NCI-H2227 (cell line): Measurements from ENCODE around the gene CALD1.

Experiments used
- DNase-seq: peaks from one replicate; lab custom pipeline; 2025; ENCODE audit not compliant: unreplicated experiment; lab: John Stamatoyannopoulos, UW

Gene CALD1

GRCh38 chr7:134993877-134994456 is 214.5 kb downstream of the CALD1 start:
- no peak for DNase-seq

GRCh38 chr7:134995239-134996096 is 216.0 kb downstream of the CALD1 start:
- DNase-seq: no peak

DNA sequence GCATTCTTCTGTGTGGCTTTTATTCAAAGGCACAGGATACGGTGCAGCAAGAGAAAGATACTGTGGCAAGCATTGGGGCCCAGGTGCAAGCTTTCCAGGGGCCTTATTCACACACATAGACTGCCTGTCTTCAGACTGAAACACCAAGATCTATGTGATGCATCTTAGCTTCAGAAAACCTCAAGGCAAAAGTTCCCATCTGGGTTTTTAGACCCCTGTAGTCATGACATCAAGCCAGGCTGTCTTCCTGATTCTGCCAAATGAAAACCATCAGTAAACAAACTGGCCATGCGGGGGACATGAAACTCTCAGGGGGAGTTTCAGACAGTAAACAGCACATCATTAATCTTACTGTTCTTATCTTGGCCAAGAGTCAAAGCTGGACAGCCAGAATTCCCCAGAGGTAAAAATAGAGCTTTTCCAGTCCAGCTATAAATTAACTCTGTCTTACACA is 216.7 kb downstream of the CALD1 start:
- no peak for DNase-seq

DNA sequence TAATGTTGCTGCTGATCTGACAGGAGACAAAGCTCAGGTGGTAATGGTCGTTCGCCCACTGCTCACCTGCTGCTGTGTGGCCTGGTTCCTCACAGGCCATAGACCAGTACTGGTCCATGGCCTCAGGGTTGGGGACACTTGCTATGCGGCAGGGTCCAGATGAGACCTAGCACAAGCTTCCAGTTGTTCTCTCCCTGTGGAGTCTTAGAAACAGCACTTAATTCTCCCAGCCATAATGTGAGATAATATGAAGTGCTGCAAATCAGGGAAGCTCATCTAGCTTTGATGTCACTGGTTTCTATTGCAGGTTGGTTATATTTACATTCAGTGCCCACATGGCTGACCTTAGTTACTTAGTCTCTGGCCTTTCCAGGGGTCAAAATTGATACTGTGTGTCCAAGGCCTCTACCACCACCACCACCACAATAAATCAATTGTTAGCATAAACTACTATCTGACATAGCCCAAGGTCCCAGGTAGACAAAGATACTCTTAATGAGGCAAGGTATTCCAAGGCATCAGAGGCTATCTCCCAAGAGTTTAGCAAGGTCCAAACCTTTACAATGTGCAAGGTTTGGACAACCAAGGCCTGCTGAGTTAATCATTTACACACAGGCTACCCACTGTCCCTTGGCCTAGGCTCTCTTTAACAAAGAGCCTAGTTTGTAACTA is 217.9 kb downstream of the CALD1 start:
- no peak for DNase-seq

DNA sequence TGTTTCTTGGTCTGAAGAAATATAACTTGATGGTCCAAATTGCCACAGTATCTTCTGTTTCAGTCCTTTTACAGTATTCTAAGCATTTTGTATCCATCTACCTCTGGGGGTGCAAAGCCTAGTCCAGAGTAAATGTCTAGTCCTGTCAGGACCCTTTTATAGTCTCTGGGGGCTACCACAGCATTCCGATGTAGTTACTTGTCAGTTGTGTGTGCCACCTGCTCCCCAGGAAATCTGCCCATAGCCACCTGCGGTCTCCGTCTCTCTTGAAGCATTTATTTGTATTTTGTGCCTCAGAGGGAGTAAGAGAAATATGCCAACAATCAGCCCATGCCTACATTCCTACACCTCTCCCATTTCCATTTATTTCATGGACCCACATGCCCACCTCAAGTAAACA is 219.7 kb downstream of the CALD1 start:
- no peak for DNase-seq

DNA sequence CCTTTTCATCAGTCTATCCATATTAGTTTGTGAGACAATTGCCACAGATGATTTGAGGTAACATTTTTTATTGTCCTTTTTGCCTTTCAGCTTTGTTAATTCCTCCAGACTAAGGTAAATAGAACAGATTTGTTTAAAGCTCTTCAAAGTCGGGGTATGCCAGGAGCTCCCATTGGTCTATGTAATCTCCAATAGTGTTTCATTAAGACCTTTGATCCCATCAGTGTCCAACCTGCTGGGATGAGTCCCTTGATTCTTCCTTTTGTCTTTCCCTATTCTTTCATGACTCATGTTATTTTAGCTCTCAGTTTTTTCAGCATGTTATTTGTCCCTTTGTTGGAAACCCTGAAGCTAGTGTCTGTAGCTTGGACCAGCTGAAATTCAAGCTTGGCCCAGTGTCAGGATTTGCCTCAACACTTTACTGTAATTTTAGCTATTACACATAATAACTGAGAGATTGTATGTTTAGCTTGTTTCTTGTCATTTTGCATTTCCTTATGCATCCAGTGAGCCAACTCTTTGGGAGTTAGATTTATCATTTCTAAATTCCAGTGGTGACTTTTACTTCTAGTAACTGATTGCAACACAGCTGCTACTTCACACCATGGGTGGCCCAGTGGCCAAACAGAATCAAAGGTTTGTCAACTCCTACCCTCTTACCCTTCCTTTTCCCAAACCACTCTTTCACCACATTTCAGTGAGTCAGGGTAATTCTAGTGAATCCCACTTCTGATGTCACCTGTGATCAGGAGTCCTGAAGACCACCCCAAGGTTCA is 222.1 kb downstream of the CALD1 start:
- DNase-seq: no peak

GRCh38 chr7:135012229-135012628 is 232.8 kb downstream of the CALD1 start:
- DNase-seq: no peak
